NCI-H2081 (cell line): ENCODE data around the gene KY.
A peak's percentile ranks its signal among the peaks of the same experiment; 100 is the strongest.

Experiments used
- DNase-seq, 2 experiments: peaks; one replicate each; lab custom pipeline; 2025; lab: John Stamatoyannopoulos, UW

The KY gene, protein sequence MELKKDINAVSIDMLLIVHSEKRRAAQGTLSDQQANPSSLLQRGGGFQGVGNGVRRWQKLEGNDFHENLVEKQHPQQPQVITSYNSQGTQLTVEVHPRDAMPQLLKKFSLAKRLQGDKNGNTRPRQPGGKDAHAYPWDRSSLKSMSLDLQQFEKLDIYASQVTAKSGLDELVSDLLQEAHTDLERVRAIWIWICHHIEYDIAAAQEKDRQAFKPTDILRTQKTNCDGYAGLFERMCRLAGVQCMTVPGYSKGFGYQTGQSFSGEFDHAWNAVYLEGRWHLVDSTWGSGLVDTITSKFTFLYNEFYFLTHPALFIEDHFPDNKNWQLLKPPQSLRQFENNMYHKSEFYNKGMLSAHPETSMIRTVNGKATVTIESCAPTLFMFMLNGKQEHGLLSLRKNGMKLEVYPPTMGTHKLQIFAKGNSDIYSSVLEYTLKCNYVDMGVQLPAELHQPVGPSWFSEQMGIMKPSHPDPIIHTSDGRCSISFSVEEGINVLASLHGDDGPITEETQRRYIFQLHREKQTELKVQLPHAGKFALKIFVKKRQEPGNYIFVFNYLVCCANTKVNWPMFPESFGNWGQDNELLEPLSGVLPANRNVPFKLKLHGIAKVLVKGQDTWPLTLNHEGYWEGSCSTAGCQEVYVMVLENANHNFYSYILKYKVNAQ

DNA sequence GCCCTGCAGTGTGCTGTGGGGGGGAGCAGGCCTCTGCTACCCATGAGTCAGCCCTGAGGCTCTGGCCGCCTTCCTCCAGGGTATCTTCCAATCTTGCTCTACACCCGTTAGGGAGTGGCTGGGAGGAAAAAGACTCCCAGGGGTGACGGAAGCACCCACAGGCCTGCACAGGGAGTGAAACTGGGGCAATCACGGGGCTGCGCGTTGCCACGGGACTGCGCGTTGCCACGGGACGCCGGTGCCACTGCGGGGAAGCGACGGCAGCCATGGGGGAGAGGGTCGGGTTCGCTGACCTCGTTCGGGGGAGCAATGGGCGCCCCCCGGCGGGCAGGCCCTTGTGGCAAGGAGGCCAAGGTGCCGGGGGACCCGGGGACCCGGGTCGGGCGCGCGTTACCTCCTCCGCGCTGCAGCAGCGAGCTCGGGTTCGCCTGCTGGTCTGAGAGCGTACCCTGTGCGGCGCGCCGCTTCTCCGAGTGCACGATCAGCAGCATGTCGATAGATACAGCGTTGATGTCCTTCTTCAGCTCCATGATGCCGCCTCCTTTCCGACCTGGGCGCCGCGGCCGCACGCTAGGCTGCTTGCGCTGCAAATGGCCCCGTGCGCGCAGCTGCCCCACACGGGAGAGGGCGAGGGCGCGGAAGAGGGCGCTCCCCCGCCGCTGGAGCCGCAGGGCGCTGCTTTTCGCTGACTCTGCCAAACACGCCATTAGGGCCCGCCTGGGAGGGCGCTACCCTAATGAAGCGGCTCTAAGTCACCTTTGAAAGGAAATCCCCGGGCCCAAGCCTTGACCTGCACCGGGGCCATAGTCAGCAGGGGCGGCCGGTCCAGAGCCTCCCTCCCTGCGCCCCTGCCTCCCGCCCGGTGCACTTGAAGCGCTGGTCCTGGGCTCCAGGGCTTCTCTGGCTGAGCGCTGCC, at the start of gene KY:
Gene KY (minus strand): TSS at position 592 of the 916 bp plus-strand sequence. CDS start 62 bp downstream, at position 530.
- peak; percentile 43 to 53 for DNase-seq

DNA sequence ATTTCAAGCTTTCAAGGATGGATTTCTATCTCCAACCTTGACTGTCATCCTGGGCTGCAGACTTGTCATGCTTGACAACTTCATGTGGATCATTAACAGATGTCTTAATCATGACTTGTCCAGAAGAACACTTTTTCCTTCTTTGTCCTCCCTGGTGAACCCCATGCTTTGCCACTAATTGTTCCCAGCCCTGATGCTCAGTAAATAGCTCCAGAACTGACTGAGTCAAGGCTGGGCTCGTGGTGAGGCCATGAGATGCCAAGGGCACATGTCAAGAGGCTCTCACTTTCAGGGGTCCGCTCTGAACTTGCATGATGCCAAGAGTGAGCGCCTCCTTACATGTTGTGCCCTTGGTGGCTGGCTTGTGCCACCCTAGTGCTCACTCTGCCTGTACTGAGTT, 48.9 kb upstream of the KY start:
- DNase-seq = no peak

GRCh38 chr3:134699141-134699711, 48.4 kb upstream of the KY start:
- no peak for DNase-seq

- no peak for DNase-seq
Observed at GRCh38 chr3:134697830-134698689, 47.2 kb upstream of the KY start.

DNA sequence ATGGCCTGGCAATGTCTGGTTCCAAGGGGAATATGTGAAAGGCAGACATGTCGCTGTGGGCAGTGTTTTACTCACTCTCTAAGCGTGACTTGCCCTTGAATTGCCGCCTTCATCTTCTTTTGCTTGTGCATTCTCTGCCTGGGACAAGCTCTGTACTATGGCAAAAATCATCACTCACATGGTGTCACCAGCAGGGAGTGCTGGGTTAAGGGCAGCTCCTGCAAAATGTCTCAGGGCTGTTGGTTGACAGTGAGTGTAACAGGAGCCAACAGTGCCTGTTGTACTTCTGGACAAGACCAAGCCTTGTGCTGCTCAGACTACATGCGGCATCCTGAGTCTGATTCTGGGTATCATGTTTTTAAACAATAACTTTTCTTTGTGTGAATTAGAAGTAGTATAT, 45.3 kb upstream of the KY start:
- DNase-seq = no peak

DNA sequence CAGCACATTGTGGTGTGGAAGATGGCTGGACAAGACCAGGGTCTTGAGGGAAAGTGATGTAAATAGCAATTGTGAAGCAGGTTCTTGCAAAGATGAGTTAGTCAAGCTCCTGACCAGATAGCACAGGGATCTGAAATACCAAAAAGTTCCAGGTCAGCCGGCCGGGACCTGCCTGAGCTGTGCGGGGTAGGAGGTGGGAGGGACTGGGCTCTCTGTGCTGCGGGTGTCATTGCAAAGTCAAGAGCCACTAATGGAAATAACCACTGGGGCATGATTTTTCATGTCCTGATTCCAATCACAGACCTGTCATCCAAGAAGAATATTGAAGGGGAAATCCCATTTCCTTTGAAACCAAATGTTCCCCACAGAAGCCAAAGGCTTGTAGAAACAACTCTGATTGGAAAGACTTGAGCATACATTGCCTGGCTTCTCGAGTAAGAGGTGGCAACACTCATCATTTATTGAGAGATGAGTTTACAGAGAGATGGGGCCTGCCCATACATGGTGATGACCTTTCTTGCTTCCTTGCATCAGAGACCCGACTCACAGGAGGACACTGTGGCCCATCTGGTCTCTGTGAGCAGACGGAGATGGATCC, 44.2 kb upstream of the KY start:
- no peak for DNase-seq

- DNase-seq = no peak
Observed at GRCh38 chr3:134694466-134694865, 43.6 kb upstream of the KY start.

- no peak for DNase-seq
Observed at GRCh38 chr3:134693804-134694203, 43.0 kb upstream of the KY start.

DNA sequence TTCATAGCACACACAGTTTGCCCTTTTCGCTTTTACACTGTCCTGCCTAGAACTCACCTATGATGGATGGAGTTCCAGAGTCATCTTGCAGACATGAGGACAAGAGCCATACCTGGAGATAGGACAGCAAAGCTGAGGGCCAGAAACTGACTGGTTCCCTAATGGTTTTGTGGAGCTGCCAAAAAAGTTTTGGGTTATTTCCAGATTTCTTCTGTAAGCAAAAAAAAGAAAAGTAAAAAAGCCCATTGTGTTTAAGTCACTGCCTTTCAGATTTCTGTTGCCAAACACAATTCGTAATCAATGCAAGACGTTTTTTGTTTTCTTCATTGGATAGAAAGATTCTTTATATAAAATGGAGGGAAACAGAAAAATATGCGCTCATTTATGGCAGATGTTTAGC, 42.4 kb upstream of the KY start:
- DNase-seq = no peak

- no peak for DNase-seq
Observed at GRCh38 chr3:134690226-134690625, 39.4 kb upstream of the KY start.

DNA sequence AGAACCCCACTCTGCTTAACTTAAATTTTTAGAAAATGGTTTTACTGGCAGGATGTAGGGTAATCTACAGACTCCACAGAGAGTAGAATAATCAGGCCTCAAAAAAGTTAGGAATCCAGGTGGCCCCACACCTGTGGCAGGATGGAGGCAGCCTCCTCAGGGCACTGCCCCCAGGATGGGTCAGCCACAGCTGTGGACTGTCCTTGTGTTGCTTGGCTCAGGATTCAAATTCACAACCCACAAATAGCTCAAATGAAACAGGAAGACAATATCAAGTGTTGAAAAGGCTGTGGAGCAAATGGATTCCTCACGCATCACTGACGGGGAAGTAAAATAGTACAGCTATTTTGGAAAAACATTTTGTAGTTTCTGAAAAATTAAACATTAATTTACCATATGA, 36.8 kb upstream of the KY start:
- no peak for DNase-seq

- no peak for DNase-seq
Observed at GRCh38 chr3:134685929-134686802, 35.3 kb upstream of the KY start.

GRCh38 chr3:134682196-134682880, 31.5 kb upstream of the KY start:
- no peak for DNase-seq

DNA sequence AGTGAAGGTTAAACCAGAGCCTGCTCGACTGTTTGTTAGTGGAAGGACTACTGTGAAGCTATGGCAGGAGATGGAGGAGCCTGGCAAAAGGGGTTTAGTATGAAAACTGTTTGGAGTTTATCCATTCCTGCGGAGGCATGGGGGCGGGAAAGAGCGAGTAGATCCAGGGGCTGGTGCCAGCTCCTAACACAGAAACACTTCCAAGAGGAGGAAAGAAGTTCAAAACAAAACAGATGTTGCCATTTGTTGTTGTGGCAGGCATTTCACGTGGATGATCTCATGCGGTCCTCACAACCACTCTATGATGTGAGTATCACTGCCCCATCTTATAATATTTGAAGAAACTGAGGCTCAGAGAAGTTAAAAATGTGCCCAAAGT, 30.7 kb upstream of the KY start:
- no peak for DNase-seq

DNA sequence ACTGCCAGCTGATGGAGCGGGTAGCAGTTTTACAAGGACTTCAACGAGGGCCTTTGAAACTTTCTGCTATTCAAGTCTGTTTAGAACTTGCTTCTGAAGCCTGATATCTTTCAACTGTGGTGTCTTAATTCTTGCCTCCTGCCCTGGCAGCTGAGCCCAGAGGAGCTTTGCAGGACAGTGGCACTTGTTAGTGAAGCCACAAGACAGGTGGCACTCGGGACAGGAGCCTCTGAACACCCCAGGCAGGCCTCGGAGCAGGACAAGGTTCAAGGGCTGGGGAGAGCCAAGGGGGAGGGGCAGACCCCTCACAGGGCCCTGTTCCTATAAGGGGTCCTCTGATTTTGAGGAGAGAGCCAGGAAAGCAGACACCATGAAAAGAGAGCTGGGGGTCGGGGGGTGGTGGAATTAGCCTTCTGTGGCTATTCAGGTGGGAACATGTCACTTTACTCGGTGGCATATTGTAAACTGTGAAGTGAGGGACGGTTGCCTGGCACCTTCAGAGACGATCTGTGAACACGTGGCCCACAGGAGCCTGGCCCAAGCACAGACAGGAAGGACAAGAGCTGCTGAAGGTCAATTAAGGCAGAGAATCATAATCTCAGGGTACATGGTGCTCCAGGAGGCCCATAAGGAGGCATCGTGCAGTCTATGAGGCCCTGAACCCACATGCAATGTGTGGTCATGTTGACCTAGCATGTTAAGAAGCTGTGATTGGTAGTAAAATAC, 30.1 kb upstream of the KY start:
- DNase-seq = no peak

GRCh38 chr3:134677987-134678308, 27.1 kb upstream of the KY start:
- DNase-seq = no peak

DNA sequence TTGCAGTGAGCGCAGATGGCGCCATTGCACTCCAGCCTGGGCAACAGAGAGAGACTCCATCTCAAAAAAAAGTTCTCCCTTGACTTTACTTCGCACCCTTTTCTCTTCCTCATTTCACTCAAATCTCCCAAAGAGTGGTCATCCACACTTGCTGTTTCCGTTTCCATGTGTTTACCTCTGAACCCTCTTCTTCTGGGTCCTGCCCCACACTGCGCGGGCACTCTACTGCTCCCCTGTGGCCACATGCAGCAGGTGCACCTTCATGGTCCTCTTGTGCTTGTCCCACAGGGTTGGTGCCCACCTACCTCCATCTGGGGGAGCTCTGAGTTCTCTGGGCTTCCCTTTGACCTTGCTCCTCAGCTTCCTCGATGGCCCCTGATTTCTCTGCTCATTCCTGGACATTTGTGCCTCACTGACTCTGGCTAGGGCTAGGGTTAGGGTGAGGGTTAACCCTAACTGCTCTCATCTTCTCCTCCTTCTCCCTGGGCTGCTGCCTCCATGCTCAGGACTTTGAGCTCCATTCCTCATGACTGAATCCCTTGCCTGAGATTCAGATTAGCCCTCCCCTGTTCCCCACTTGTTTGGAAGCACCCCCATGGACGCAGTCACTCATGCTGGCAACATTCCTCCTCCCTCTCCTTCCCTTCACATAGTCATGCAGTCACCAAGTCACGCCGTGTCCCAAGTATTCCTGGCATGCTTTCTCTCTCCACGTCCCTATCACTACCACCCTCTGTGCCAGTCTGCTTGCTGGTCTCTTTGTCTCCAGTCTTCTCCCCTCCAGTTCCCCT, 26.6 kb upstream of the KY start:
- no peak for DNase-seq

- DNase-seq = no peak
Observed at GRCh38 chr3:134675726-134676256, 25.0 kb upstream of the KY start.
